ENCODE data around the gene PRKCE.
A peak's percentile ranks its signal among the peaks of the same experiment; 100 is the strongest.
"Not testable (repeated sequence)": the region's sequence is repeated elsewhere in the genome, so short reads cannot be mapped to it uniquely, and the experiment has no call there.

Gene PRKCE

DNA sequence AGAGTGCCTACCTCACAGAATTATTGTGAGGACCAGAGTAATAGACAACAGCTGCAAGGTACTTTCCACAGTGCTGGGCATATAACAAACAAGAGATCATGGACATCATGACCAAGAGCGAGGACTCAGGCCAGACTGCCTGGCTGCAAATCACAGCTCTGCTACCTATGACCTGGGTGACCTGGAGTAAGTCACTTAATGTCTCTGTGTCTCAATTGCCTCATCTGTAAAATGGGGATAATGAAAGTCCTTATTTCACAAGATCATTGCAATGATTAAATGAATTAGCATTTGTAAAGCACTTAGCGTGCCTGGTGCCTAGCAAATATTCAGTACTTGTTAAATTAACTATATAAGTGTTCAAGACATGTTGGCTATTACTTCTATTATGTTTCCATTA, 59.7 kb downstream of the PRKCE start:
- in situ Hi-C loops (cut with HindIII; ENCODE audit: low pct_ligation_motif_present, low pct_unique_long_range_greater_than_20kb, low sequenced_read_pairs): no loop called here
- DNase-seq: no peak

DNA sequence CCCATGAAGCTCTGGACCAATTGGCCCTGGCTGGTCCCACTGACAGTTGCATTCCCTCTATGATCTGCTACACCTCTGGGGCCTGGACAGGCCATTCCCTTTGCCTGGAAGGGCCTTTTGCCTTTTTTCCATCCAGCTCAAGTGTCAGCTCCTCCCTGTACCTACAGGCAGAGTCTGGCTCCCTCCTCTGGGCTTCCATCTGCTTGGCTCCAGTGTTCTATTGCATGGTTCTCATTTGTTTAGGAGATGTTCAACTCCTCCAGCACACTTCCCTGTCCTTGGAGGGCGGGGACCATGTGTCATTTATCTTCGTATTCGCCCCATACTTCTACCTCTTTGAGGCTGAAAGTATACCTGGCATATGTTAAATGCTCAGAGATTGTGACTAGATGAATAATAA, 61.1 kb downstream of the PRKCE start:
- in situ Hi-C loops (cut with HindIII; ENCODE audit: low pct_ligation_motif_present, low pct_unique_long_range_greater_than_20kb, low sequenced_read_pairs): no loop called here
- DNase-seq: peak; percentile 19

GRCh38 chr2:45713136-45713535, 61.7 kb downstream of the PRKCE start:
- DNase-seq: no peak
- in situ Hi-C loops (cut with HindIII; ENCODE audit: low pct_ligation_motif_present, low pct_unique_long_range_greater_than_20kb, low sequenced_read_pairs): no loop called here

DNA sequence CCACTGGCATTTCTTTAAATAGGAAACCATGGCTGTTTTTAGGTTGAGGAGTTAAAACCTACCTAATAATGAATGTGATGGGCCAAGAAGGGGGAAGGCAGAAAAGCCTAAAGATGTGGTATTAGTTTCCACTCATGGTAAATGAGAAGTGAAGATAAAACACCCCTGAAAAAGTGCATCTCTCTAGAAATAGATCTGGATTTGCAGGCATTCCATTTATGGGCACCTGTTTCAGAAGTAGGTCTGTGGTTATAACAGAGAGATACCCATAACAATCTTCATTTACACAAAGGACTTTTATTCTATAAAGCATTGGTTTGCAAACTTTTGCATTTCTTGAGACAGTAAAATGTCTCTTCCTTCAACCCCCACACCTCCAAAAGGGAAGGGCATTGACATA, 62.1 kb downstream of the PRKCE start:
- in situ Hi-C loops (cut with HindIII; ENCODE audit: low pct_ligation_motif_present, low pct_unique_long_range_greater_than_20kb, low sequenced_read_pairs): no loop called here
- DNase-seq: no peak

DNA sequence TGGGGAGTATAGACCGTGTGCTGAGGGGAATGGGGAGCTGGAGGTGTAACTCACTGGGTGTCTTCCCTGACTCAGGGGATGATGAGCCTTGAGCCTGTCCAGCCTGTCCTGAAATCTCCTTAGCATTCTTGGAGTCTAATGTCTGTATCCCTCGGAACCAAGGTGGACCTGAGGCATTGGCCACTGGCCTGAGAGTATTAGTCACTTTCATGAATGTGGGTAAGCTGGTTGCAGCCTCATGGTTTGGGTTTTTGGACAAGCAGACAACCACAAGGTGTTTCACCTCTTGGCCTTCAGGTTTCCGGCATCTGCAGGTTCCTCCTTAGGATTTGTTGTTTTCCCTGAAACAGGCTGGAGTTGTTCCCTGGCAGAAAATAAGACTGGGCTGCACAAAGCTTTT, 63.2 kb downstream of the PRKCE start:
- in situ Hi-C loops (cut with HindIII; ENCODE audit: low pct_ligation_motif_present, low pct_unique_long_range_greater_than_20kb, low sequenced_read_pairs): no loop called here
- no peak for DNase-seq

GRCh38 chr2:45715601-45716379, 64.3 kb downstream of the PRKCE start:
- DNase-seq: no peak
- in situ Hi-C loops (cut with HindIII; ENCODE audit: low pct_ligation_motif_present, low pct_unique_long_range_greater_than_20kb, low sequenced_read_pairs): no loop called here

DNA sequence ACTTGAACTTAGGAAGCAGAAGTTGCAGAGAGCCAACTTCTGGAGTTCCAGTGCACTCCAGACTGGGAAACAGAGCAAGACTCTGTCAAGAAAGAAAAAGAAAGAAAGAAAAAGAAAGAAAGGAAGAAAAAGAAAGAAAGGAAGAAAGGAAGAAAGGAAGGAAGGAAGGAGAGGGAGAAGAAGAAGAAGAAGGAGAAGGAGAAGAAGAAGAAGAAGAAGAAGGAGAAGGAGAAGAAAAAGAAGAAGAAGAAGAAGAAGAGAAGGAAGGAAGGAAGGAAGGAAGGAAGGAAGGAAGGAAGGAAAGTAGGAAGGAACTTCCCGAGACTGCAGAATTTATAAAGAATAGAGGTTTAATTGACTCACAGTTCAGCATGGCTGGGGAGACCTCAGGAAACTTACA, 65.0 kb downstream of the PRKCE start:
- DNase-seq; in situ Hi-C loops (cut with HindIII; ENCODE audit: low pct_ligation_motif_present, low pct_unique_long_range_greater_than_20kb, low sequenced_read_pairs): not testable (repeated sequence)

DNA sequence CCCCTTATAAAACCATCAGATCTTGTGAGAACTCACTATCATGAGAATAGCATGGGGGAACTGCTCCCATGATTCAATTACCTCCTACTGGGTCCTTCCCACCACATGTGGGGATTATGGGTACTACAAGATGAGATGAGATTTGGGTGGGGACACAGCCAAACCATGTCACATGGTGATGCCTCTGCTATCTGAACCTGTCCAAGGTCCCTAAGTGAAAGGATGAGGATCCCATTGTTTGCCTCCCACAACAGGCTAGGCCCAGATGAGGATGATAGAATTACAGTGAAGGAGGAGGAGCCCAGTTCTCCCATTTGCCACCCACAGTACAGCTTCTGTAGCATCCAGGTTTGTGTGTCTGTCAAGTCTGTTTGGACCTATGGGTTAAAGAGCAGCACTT, 65.4 kb downstream of the PRKCE start:
- in situ Hi-C loops (cut with HindIII; ENCODE audit: low pct_ligation_motif_present, low pct_unique_long_range_greater_than_20kb, low sequenced_read_pairs): no loop called here
- no peak for DNase-seq

- in situ Hi-C loops (cut with HindIII; ENCODE audit: low pct_ligation_motif_present, low pct_unique_long_range_greater_than_20kb, low sequenced_read_pairs): no loop called here
- DNase-seq: no peak
Observed at GRCh38 chr2:45720210-45720609, 68.7 kb downstream of the PRKCE start.

- in situ Hi-C loops (cut with HindIII; ENCODE audit: low pct_ligation_motif_present, low pct_unique_long_range_greater_than_20kb, low sequenced_read_pairs): no loop called here
- DNase-seq: no peak
Observed at GRCh38 chr2:45721150-45721549, 69.7 kb downstream of the PRKCE start.

- DNase-seq: no peak
- in situ Hi-C loops (cut with HindIII; ENCODE audit: low pct_ligation_motif_present, low pct_unique_long_range_greater_than_20kb, low sequenced_read_pairs): no loop called here
Observed at GRCh38 chr2:45722477-45722876, 71.0 kb downstream of the PRKCE start.

DNA sequence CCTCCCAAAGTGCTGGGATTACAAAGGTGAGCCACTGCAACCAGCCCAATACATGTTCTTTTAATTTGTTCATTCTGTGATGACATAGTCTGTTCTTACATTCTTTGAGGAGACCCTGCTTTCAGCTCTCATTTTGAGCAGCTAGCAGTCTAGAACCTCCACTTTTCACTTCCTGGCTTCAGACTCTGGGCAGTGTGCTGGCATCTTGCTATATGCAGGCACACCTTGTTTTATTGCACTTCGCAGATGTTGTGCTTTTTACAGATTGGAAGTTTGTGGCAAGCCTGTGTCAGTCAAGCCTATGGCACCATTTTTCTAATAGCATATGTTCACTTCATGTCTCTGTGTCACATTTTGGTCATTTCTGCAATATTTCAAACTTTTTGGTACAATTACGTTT, 72.4 kb downstream of the PRKCE start:
- no peak for DNase-seq
- in situ Hi-C loops (cut with HindIII; ENCODE audit: low pct_ligation_motif_present, low pct_unique_long_range_greater_than_20kb, low sequenced_read_pairs): no loop called here

DNA sequence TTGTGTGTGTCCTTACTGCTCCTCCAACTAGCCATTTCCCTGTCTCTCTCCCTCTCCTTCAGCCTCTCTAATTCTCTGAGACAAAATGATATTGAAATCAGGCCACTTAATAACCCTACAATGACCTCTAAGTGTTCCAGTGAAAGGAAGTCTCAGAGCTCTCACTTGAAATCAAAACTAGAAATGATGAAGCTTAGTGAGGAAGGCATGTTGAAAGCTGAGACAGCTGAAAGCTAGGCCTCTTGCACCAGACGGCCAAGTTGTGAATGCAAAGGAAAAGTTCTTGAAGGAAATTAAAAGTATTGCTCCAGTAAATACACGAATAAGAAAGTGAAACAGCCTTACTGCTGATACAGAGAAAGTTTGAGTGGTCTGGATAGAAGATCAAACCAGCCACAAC, 72.9 kb downstream of the PRKCE start:
- DNase-seq: no peak

DNA sequence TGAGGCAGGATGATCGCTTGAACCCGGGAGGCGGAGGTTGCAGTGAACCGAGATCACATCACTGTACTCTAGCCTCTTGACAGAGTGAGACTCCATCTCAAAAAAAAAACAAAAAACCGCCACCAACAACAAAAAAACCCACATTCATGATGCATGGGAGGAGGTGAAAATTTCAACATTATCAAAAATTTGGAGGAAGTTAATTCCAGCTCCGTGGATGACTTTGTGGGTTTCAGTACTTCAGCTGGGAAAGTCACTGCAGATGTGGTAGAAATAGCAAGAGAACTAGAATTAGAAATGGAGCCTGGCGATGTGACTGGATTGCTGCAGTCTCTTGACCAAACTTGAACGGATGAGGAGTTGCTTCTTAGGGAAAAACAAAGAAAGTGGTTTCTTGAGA, 74.3 kb downstream of the PRKCE start:
- no peak for DNase-seq
- in situ Hi-C loops (cut with HindIII; ENCODE audit: low pct_ligation_motif_present, low pct_unique_long_range_greater_than_20kb, low sequenced_read_pairs): no loop called here

More for the DNA sequence above, 72.9 kb downstream of the PRKCE start:
- in situ Hi-C loops (cut with HindIII; ENCODE audit: low pct_ligation_motif_present, low pct_unique_long_range_greater_than_20kb, low sequenced_read_pairs): no loop called here

DNA sequence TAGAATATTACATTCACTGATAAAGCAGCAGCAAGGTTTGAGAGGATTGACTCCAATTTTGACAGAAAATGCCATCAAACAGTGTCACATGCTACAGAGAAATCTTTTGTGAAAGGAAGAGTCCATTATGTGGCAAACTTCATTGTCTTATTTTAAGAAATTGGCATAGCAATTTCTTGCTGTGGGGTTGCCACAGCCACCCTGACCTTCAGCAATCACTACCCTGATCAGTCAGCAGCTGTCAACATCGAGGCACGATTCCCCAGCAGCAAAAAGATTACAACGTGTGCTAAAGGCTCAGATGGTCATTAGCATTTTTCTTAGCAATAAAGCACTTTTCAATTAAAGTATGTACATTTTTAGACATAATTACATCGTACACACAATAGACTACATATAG, 74.7 kb downstream of the PRKCE start:
- in situ Hi-C loops (cut with HindIII; ENCODE audit: low pct_ligation_motif_present, low pct_unique_long_range_greater_than_20kb, low sequenced_read_pairs): no loop called here
- DNase-seq: no peak

GRCh38 chr2:45728458-45728942, 77.0 kb downstream of the PRKCE start:
- no peak for DNase-seq
- in situ Hi-C loops (cut with HindIII; ENCODE audit: low pct_ligation_motif_present, low pct_unique_long_range_greater_than_20kb, low sequenced_read_pairs): no loop called here

DNA sequence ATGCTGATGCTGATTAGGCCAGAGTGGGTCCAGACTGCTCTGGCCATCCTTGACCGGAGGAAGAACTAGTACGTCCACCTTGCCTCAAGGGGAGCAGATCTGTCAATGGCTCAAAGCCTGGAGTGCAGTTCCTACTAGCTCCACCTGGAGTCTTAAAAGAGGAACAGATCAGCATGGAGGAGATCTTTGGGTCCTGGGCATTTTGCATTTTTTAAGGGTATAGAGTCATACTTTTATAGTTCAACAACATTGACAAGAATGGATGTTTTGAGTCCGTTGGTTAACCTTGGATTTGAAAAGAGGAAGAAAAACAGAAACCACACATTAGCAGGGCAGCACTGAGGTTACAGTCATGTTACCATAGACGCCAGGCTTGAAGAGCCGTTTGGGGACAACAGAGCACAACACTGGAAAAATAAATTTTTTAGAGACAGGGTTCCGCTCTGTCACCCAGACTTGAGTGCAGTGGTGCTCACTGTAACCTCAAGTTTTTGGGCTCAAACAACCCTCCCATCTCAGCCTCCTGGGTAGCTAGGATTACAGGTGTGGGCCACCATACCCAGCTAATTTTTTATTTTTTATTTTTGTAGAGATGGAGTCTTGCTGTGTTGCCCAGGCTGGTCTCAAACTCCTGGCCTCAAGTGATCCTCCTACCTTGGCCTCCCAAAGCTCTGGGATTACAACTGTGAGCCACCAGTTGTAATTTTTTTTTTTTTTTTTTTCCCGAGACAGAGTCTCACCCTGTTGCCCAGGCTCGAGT, 78.5 kb downstream of the PRKCE start:
- peak; percentile 42 for DNase-seq
- in situ Hi-C loops (cut with HindIII; ENCODE audit: low pct_ligation_motif_present, low pct_unique_long_range_greater_than_20kb, low sequenced_read_pairs): no loop called here

DNA sequence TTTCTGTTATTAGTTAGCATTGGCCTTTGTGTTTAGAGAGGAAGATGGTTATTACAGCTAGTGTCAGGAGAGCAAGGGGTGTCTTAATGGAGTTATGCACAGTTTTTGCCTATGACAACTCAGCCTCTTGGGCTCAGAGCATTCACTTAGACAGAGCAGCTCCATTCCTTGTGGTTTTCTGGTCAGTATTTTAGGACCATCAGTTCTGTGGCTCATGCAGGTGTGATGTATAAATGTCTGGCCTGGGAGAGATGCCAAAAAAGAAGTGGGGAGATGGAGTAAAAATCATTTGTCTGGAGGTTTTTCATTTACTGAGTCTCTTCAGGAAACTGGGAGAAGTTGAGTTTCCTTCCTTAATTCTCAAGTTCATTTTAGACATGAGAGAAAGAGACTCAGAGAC, 79.7 kb downstream of the PRKCE start:
- in situ Hi-C loops (cut with HindIII; ENCODE audit: low pct_ligation_motif_present, low pct_unique_long_range_greater_than_20kb, low sequenced_read_pairs): no loop called here
- DNase-seq: no peak

- no peak for DNase-seq
- in situ Hi-C loops (cut with HindIII; ENCODE audit: low pct_ligation_motif_present, low pct_unique_long_range_greater_than_20kb, low sequenced_read_pairs): no loop called here
Observed at GRCh38 chr2:45732436-45732835, 81.0 kb downstream of the PRKCE start.

DNA sequence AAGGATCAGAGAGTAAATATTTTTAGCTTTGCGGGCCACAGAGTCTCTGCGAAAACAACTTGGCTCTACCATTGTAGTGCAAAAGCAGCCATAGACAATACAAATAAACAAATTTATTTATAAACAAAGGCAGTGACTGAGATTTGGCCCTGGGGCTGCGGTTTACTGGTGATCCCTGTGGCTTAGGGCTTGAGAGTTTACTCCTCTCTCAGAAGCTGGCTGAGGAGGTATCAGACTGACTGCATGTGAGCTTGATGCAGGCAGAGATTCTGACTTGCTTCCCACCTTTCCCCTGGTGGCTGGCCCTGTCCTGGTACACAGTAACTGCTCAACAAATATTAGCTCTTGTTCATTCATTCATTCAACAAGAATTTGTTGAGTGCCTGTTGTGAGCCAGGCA, 81.5 kb downstream of the PRKCE start:
- in situ Hi-C loops (cut with HindIII; ENCODE audit: low pct_ligation_motif_present, low pct_unique_long_range_greater_than_20kb, low sequenced_read_pairs): no loop called here

More for the DNA sequence above, 81.5 kb downstream of the PRKCE start:
- DNase-seq: no peak
